Liver (tissue), 9 donors: Measurements from ENCODE around the gene ECE1. TPM values are rescaled to one million over a fixed set of nuclear protein-coding genes. Genes with fewer than 3 reads are reported as not detected.

Experiments used
- DNase-seq: peaks from one replicate; pipeline ENCODE4 v3.0.0-alpha.2; 2017; ENCODE audit warnings: low spot score
- H3K27ac ChIP-seq, 2 donors: one replicate each; pipeline ENCODE4 v1.7.0; 2013; ENCODE audit warnings: inconsistent platforms in 2 of 2, low read length in 2 of 2, control low read depth in 1 of 2, low read depth in 1 of 2, mild to moderate bottlenecking in 1 of 2
- H3K27me3 ChIP-seq, 4 donors: one replicate each; pipeline versions ENCODE4 v1.6.1 to v1.7.0; 2013; ENCODE audit warnings: low read length in 3 of 4, inconsistent platforms in 1 of 4, mild to moderate bottlenecking in 1 of 4, moderate library complexity in 1 of 4; ENCODE audit not compliant: control insufficient read depth in 4 of 4, insufficient read depth in 4 of 4
- H3K36me3 ChIP-seq, 4 donors: one replicate each; pipeline versions ENCODE4 v1.6.1 to v1.7.0; 2013; ENCODE audit warnings: low read length in 3 of 4, mild to moderate bottlenecking in 3 of 4, low read depth in 1 of 4, moderate library complexity in 1 of 4; ENCODE audit not compliant: control insufficient read depth in 4 of 4, insufficient read depth in 3 of 4
- H3K4me1 ChIP-seq, 4 donors: one replicate each; pipeline versions ENCODE4 v1.6.1 to v1.7.0; 2013; ENCODE audit warnings: low read length in 3 of 4, mild to moderate bottlenecking in 3 of 4, moderate library complexity in 1 of 4; ENCODE audit not compliant: control insufficient read depth in 4 of 4, insufficient read depth in 4 of 4
- H3K4me3 ChIP-seq, 3 donors: one replicate each; pipeline versions ENCODE4 v1.6.1 to v1.7.0; 2013; ENCODE audit warnings: low read length in 3 of 3, control low read depth in 1 of 3, low read depth in 1 of 3, mild to moderate bottlenecking in 1 of 3
- H3K9ac ChIP-seq, 2 donors: one replicate each; pipeline ENCODE4 v1.7.0; 2013; ENCODE audit warnings: low read length in 2 of 2, mild to moderate bottlenecking in 2 of 2, moderate library complexity in 2 of 2, control low read depth in 1 of 2, low read depth in 1 of 2
- H3K9me3 ChIP-seq, 4 donors: one replicate each; pipeline versions ENCODE4 v1.6.1 to v1.7.0; 2013; ENCODE audit warnings: low read length in 3 of 4; ENCODE audit not compliant: control insufficient read depth in 4 of 4
- ATF3 ChIP-seq: IDR thresholded peaks from 2 replicates; pipeline ENCODE4 v1.6.1; 2016; ENCODE audit warnings: antibody characterized with exemption
- CTCF ChIP-seq: fragments of 150-350 bp; IDR thresholded peaks from 2 replicates; pipeline ENCODE4 v1.5.1; 2017; ENCODE audit warnings: improper control_type of control experiment, low read depth, low read length; ENCODE audit not compliant: missing input control
- EGR1 ChIP-seq, 2 donors: IDR thresholded peaks; 2 replicates each; pipeline ENCODE4 v1.6.1; 2016 to 2018; ENCODE audit warnings: antibody characterized with exemption in 2 of 2, low read depth in 2 of 2
- FOXA1 ChIP-seq: IDR thresholded peaks from 2 replicates; pipeline ENCODE4 v1.6.1; 2016; ENCODE audit warnings: antibody characterized with exemption
- FOXA2 ChIP-seq: IDR thresholded peaks from 2 replicates; pipeline ENCODE4 v1.6.1; 2016; ENCODE audit warnings: antibody characterized with exemption
- GABPA ChIP-seq, 2 donors: IDR thresholded peaks in 1 of 2; conservative IDR thresholded peaks in 1 of 2; 2 replicates each; pipeline ENCODE4 v1.6.1; 2016; ENCODE audit warnings: antibody characterized with exemption in 2 of 2, mild to moderate bottlenecking in 1 of 2, moderate library complexity in 1 of 2
- HNF4A ChIP-seq, 2 donors: conservative IDR thresholded peaks; 2 replicates each; pipeline ENCODE4 v1.6.1; 2016; ENCODE audit warnings: antibody characterized with exemption in 2 of 2, mild to moderate bottlenecking in 2 of 2
- HNF4G ChIP-seq: IDR thresholded peaks from 2 replicates; pipeline ENCODE4 v1.6.1; 2016; ENCODE audit warnings: antibody characterized with exemption
- JUND ChIP-seq, 2 donors: IDR thresholded peaks; 2 replicates each; pipeline ENCODE4 v1.6.1; 2016; ENCODE audit warnings: antibody characterized with exemption in 2 of 2
- MAX ChIP-seq: IDR thresholded peaks from 2 replicates; pipeline ENCODE4 v1.6.1; 2016; ENCODE audit warnings: antibody characterized with exemption
- NR2F2 ChIP-seq: IDR thresholded peaks from 2 replicates; pipeline ENCODE4 v1.6.1; 2016; ENCODE audit warnings: antibody characterized with exemption
- RAD21 ChIP-seq, 2 donors: IDR thresholded peaks; 2 replicates each; pipeline ENCODE4 v1.6.1; 2016; ENCODE audit warnings: antibody characterized with exemption in 2 of 2, mild to moderate bottlenecking in 2 of 2
- REST ChIP-seq: IDR thresholded peaks from 2 replicates; pipeline ENCODE4 v1.6.1; 2016; ENCODE audit warnings: antibody characterized with exemption, mild to moderate bottlenecking
- RXRA ChIP-seq, 2 donors: IDR thresholded peaks; 2 replicates each; pipeline ENCODE4 v1.6.1; 2017 to 2018; ENCODE audit warnings: antibody characterized with exemption in 2 of 2, mild to moderate bottlenecking in 1 of 2
- SP1 ChIP-seq: IDR thresholded peaks from 2 replicates; pipeline ENCODE4 v1.6.1; 2018; ENCODE audit warnings: antibody characterized with exemption, mild to moderate bottlenecking
- TAF1 ChIP-seq: conservative IDR thresholded peaks from 2 replicates; pipeline ENCODE4 v1.6.1; 2016; ENCODE audit warnings: antibody characterized with exemption, mild to moderate bottlenecking
- YY1 ChIP-seq: IDR thresholded peaks from 2 replicates; pipeline ENCODE4 v1.6.1; 2016; ENCODE audit warnings: antibody characterized with exemption, mild to moderate bottlenecking
- ZBTB33 ChIP-seq: IDR thresholded peaks from 2 replicates; pipeline ENCODE4 v1.6.1; 2016; ENCODE audit warnings: antibody characterized with exemption
- WGBS: extraction: QIAGEN DNeasy Blood & Tissue Kit; methylation state at CpG from one replicate; pipeline ENCODE4 v1.1.7; 2013; 5-methylcytosine and 5-hydroxymethylcytosine counted together
- polyA plus RNA-seq, 2 donors: library from polyadenylated mRNA; stranded (reverse) in 1 of 2; unstranded in 1 of 2; fragments of 200-250 nt in 1 of 2; fragments of >200 nt in 1 of 2; fragmentation: Nextera tagmentation in 1 of 2; extraction: Ambion mirVana in 1 of 2; gene quantifications; one replicate each; pipeline versions ENCODE4 v1.2.1 to v1.2.3, GENCODE V29; 2013 to 2015
- total RNA-seq, 2 donors: library from RNA; depleted of rRNA; stranded (reverse); fragments of >200 nt; gene quantifications; one replicate each; pipeline ENCODE4 v1.2.3, GENCODE V29; 2014
- donor health status: healthy.
- donor health status: healthy.
- donor health status: healthy.
- donor health status: healthy.
- donor health status: healthy.

The ECE1 gene
- total and polyA plus RNA-seq, 4 donors = 29.3 to 46.4 (median 39.6) TPM

- WGBS = 28% methylated on average over 4 of the region's 4 CpGs
- H3K4me3 ChIP-seq = no peak overlapping the region
- TF ChIP-seq MAX (peak; percentile 4), NR2F2 (peak; percentile 61), CTCF (no peak), TAF1 (no peak), HNF4G (peak; percentile 70), REST (peak; percentile 68), FOXA2 (peak; percentile 99), RXRA (IDR thresholded peaks at IDR 0.05) (peak; percentile 88 to 96), JUND (IDR thresholded peaks at IDR 0.05) (peak; percentile 98 to 99), HNF4A (conservative IDR thresholded peaks at IDR 0.05) (peak; percentile 85 to 91), YY1 (peak; percentile 84), SP1 (peak; percentile 95), ZBTB33 (peak; percentile 88), EGR1 (IDR thresholded peaks at IDR 0.05; ENCODE audit: low read depth in 2 of 2) (peak; percentile 44 to 67), FOXA1 (peak; percentile 99), RAD21 (IDR thresholded peaks at IDR 0.05) (no peak), ATF3 (peak; percentile 94), GABPA (IDR thresholded peaks at IDR 0.05 in 1 of 2, conservative IDR thresholded peaks at IDR 0.05 in 1 of 2) (peak in 1 of 2 donors; percentile 29)
- H3K9me3 ChIP-seq = no peaks in the 10 kb centered on the region
- DNase-seq = no peak
- H3K9ac ChIP-seq = peak overlapping the region in 1 of 2 donors; percentile 67
- H3K27ac ChIP-seq = peak overlapping the region; percentile 77 to 91
- no peaks in the 10 kb centered on the region for H3K27me3 ChIP-seq
- H3K36me3 ChIP-seq = peaks cover 0 to 7% (median 4%) of the 10 kb centered on the region in 4 donors
- peaks cover 10 to 53% (median 35%) of the 10 kb centered on the region in 4 donors for H3K4me1 ChIP-seq
Measured at GRCh38 chr1:21251773-21252471, 38.3 kb downstream of the ECE1 start.
